Aorta (tissue), 5 donors: ENCODE measurements around the gene RNF4. TPM values are rescaled to one million over a fixed set of nuclear protein-coding genes. Genes with fewer than 3 reads are reported as not detected.
"Not testable (repeated sequence)": the region's sequence is repeated elsewhere in the genome, so short reads cannot be mapped to it uniquely, and the experiment has no call there.

Source experiments
- ATAC-seq: fragments of 200-7000 bp; cut with Tn5 transposase; one replicate; pipeline ENCODE4 v1.9.1; 2022; ENCODE audit warnings: moderate library complexity; ENCODE audit not compliant: low FRiP score
- DNase-seq, 2 donors: peaks; one replicate each; pipeline ENCODE4 v3.0.0-alpha.2; 2020
- H3K27ac ChIP-seq, 2 donors: one replicate each; pipeline ENCODE4 v1.5.1; 2013; ENCODE audit warnings: low read length in 2 of 2, mild to moderate bottlenecking in 2 of 2, moderate library complexity in 2 of 2, control low read depth in 1 of 2, inconsistent platforms in 1 of 2, low read depth in 1 of 2
- H3K27me3 ChIP-seq, 2 donors: one replicate each; pipeline ENCODE4 v1.6.1; 2013; ENCODE audit warnings: control low read depth in 1 of 2, low read length in 1 of 2, mild to moderate bottlenecking in 1 of 2, moderate library complexity in 1 of 2; ENCODE audit not compliant: insufficient read depth in 2 of 2, control insufficient read depth in 1 of 2
- H3K36me3 ChIP-seq, 2 donors: one replicate each; pipeline ENCODE4 v1.6.1; 2013; ENCODE audit warnings: control low read depth in 1 of 2, low read length in 1 of 2, mild to moderate bottlenecking in 1 of 2; ENCODE audit not compliant: insufficient read depth in 2 of 2, control insufficient read depth in 1 of 2
- H3K4me1 ChIP-seq, 2 donors: one replicate each; pipeline ENCODE4 v1.6.1; 2013; ENCODE audit warnings: low read length in 2 of 2, control low read depth in 1 of 2, mild to moderate bottlenecking in 1 of 2, moderate library complexity in 1 of 2; ENCODE audit not compliant: insufficient read depth in 2 of 2, control insufficient read depth in 1 of 2
- H3K4me3 ChIP-seq, 2 donors: one replicate each; pipeline ENCODE4 v1.5.1; 2013; ENCODE audit warnings: low read length in 2 of 2, control low read depth in 1 of 2, mild to moderate bottlenecking in 1 of 2
- H3K9me3 ChIP-seq: one replicate; pipeline ENCODE4 v1.6.1; 2013; ENCODE audit warnings: mild to moderate bottlenecking, low read length; ENCODE audit not compliant: control insufficient read depth
- WGBS, 2 donors: extraction: QIAGEN DNeasy Blood & Tissue Kit; methylation state at CpG; one replicate each; pipeline ENCODE4 v1.1.7; 2013; 5-methylcytosine and 5-hydroxymethylcytosine counted together
- intact Hi-C, 2 donors: fragments of 100-400 bp; cut with DNase I; formaldehyde crosslinking; loops; one replicate each; pipeline versions ENCODE4 v1.14.2 to v1.15.0; 2022
- polyA plus RNA-seq, 2 donors: library from polyadenylated mRNA; stranded (reverse); fragments of 200-250 nt; gene quantifications; one replicate each; pipeline ENCODE4 v1.2.3, GENCODE V29; 2013
- total RNA-seq, 2 donors: library from RNA; stranded (reverse); fragmentation: NEBNext Ultra II Directional; extraction: Animal tissue kit (Norgen Biotek cat#: 25700); gene quantifications; one replicate each; pipeline ENCODE4 v1.2.1, GENCODE V29; 2021
- donor health status: healthy with polysubstance abuse.
- donor health status: Bipolar disorder and iron deficiency.
- donor health status: DM: no; HTN: no; CAD: no.
- donor health status: DM: no; HTN: no; CAD: no.
- donor health status: DM: yes; HTN: yes; CAD: no.

Gene RNF4
- total and polyA plus RNA-seq, 4 donors, result 18.9 to 52.5 (median 35.9) TPM

DNA sequence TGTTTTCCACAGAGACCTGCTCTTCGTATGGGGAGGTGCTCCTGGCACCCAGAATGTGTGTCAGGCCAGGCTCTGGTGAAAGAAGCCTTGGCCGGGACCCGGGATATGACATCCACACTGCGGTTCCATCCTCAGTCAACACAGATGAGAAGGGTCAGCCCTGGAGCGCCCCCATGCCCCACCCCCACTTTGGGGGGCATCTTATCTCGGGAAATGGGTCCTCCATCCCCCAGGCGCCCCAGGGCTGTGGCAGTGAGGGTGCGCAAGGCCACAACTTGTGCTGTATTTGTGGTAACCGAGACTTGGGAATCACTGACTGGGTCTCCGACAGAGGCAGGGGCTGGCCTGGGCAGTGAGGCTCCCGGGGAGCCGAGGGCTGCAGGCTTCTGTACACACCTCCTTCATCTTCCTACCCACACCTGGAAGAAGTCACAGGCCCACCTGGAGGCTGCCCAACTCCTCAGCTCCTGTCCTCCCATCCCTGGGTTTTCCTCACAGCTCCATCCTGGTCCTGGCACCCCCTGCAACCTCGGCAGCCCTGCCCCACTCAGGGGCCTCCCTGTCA, 42.1 kb upstream of the RNF4 start:
- DNase-seq (peak in 1 of 2 donors; percentile 71), ATAC-seq (no peak)
- no peaks in the 10 kb centered on the region for H3K4me1 ChIP-seq
- WGBS, 2 donors, result 88 to 90% methylated on average over 13 of the region's 13 CpGs
- no peak overlapping the region for H3K27ac ChIP-seq
- H3K27me3 ChIP-seq, result no peaks in the 10 kb centered on the region
- H3K36me3 ChIP-seq, result no peaks in the 10 kb centered on the region
- no peaks in the 10 kb centered on the region for H3K9me3 ChIP-seq
- intact Hi-C loops, result no loop called here
- no peak overlapping the region for H3K4me3 ChIP-seq

- H3K36me3 ChIP-seq, result no peaks in the 10 kb centered on the region
- no peak overlapping the region for H3K27ac ChIP-seq
- H3K9me3 ChIP-seq, result no peaks in the 10 kb centered on the region
- H3K27me3 ChIP-seq, result no peaks in the 10 kb centered on the region
- 92% methylated on average over 23 of the region's 23 CpGs for WGBS, 2 donors
- intact Hi-C loops, result no loop called here
- DNase-seq (no peak), ATAC-seq (no peak)
- H3K4me1 ChIP-seq, result no peaks in the 10 kb centered on the region
- no peak overlapping the region for H3K4me3 ChIP-seq
These were observed 41.2 kb upstream of the RNF4 start for GRCh38 chr4:2427383-2428334.

- H3K9me3 ChIP-seq, result no peaks in the 10 kb centered on the region
- no peak overlapping the region for H3K27ac ChIP-seq
- intact Hi-C loops, result no loop called here
- no peak overlapping the region for H3K4me3 ChIP-seq
- no peak for ATAC-seq
- no peaks in the 10 kb centered on the region for H3K4me1 ChIP-seq
- no peaks in the 10 kb centered on the region for H3K27me3 ChIP-seq
- WGBS, 2 donors, result 73 to 79% methylated on average over 25 of the region's 25 CpGs
- H3K36me3 ChIP-seq, result no peaks in the 10 kb centered on the region
- DNase-seq, result no peak
These were observed 40.3 kb upstream of the RNF4 start for GRCh38 chr4:2428496-2429213.

GRCh38 chr4:2429945-2430757, 38.8 kb upstream of the RNF4 start:
- WGBS, 2 donors, result 83 to 85% methylated on average over 27 to 30 of the region's 49 CpGs
- H3K27me3 ChIP-seq, H3K36me3 ChIP-seq, H3K4me1 ChIP-seq, H3K27ac ChIP-seq, intact Hi-C loops, DNase-seq, ATAC-seq, H3K9me3 ChIP-seq, H3K4me3 ChIP-seq: not testable (repeated sequence)

GRCh38 chr4:2432004-2432403, 36.9 kb upstream of the RNF4 start:
- H3K27ac ChIP-seq, result no peak overlapping the region
- H3K4me1 ChIP-seq, result no peaks in the 10 kb centered on the region
- no peak for DNase-seq
- no peak for ATAC-seq
- intact Hi-C loops, result no loop called here
- H3K36me3 ChIP-seq, result no peaks in the 10 kb centered on the region
- no peaks in the 10 kb centered on the region for H3K27me3 ChIP-seq
- no peaks in the 10 kb centered on the region for H3K9me3 ChIP-seq
- H3K4me3 ChIP-seq, result no peak overlapping the region

- H3K9me3 ChIP-seq, result no peaks in the 10 kb centered on the region
- intact Hi-C loops, result no loop called here
- no peaks in the 10 kb centered on the region for H3K36me3 ChIP-seq
- H3K4me1 ChIP-seq, result no peaks in the 10 kb centered on the region
- H3K27ac ChIP-seq, result no peak overlapping the region
- H3K27me3 ChIP-seq, result no peaks in the 10 kb centered on the region
- WGBS, 2 donors, result 67 to 73% methylated on average over 20 of the region's 20 CpGs
- no peak for ATAC-seq
- H3K4me3 ChIP-seq, result no peak overlapping the region
- peak in 1 of 2 donors; percentile 72 for DNase-seq
These were observed 35.8 kb upstream of the RNF4 start for GRCh38 chr4:2432991-2433530.

GRCh38 chr4:2433609-2434350, 35.1 kb upstream of the RNF4 start:
- WGBS, 2 donors, result 68 to 72% methylated on average over 29 of the region's 29 CpGs
- no peak overlapping the region for H3K27ac ChIP-seq
- ATAC-seq, result no peak

More at GRCh38 chr4:2433609-2434350, 35.1 kb upstream of the RNF4 start:
- DNase-seq, result peak in 1 of 2 donors; percentile 69
- no peaks in the 10 kb centered on the region for H3K27me3 ChIP-seq
- intact Hi-C loops, result no loop called here
- H3K36me3 ChIP-seq, result no peaks in the 10 kb centered on the region
- H3K4me1 ChIP-seq, result no peaks in the 10 kb centered on the region
- H3K4me3 ChIP-seq, result no peak overlapping the region
- no peaks in the 10 kb centered on the region for H3K9me3 ChIP-seq
